ENCODE results near the gene SNRPD3.
A peak's percentile ranks its signal among the peaks of the same experiment; 100 is the strongest.

The SNRPD3 gene

GRCh38 chr22:24535348-24535747, 20.5 kb upstream of the SNRPD3 start:
- no peak for DNase-seq

GRCh38 chr22:24536089-24536488, 19.7 kb upstream of the SNRPD3 start:
- DNase-seq = no peak

- DNase-seq = no peak
Measured at GRCh38 chr22:24540470-24540869, 15.3 kb upstream of the SNRPD3 start.

DNA sequence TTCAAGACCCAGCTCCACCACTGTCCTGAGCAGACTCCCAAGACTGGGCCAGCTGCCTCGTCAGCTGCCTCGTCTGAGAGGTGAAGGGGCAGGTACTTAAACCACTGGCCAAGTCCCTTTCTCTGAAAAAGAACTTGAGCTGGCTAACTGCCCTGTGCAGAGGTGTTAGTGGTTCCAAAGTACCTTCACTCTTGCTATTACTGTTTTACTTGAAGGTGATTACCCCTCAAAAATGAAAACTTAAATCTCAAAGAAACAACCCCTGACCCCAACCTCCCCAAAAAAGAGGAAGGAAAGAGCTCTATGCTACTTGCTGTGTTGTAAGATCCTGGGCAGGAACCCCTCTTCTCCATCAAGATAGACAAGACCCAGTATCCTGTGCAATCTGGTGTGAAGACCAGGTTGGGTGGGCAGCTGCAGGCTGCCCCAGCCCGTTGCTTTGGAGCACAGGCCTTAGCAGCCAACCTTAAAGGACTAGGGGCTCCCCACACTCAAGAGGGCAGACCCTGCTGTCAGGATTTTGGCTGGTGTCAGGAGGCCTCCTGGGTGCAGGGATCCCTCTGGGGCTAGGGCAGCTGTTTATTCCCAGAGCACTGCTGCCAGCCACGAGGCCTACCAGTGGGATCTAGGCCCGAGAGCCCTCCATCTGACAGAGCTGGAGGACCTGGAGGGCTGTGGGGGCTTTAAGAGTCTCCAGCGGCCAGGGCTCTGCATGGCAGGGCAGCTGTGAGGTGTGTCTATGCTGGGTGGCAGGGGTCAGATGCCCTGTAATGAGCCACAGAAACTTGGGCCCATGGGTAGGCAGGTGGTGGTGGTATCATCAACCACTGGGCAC, 13.9 kb upstream of the SNRPD3 start:
- DNase-seq = no peak

- DNase-seq = no peak
Measured at GRCh38 chr22:24542641-24543040, 13.2 kb upstream of the SNRPD3 start.

DNA sequence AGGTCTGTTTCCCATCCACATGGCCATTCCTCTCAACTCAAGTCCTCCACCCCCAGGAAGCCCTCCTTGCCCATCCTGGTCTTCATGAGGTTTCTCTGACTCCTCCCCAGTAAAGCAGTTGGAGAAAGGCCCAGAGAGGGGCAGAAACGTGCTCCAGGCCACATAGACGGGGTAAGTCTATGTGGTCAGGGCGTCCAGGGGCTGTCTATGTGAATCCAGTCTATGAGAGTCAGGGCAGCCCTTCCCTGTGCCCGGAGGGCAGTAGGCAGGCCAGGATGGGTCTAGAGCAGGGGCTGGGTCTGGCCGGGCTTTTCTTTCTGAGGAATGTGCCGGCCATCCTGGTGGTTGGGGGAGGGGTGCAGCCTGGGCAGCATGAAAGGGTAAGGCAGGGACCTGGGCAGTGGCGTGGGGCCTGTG, 12.6 kb upstream of the SNRPD3 start:
- DNase-seq = no peak

GRCh38 chr22:24543679-24544243, 12.0 kb upstream of the SNRPD3 start:
- no peak for DNase-seq

- DNase-seq = no peak
Measured at GRCh38 chr22:24548812-24549211, 7.0 kb upstream of the SNRPD3 start.

GRCh38 chr22:24550028-24550901, 5.5 kb upstream of the SNRPD3 start:
- no peak for DNase-seq

- DNase-seq = no peak
Measured at GRCh38 chr22:24550902-24551435, 4.8 kb upstream of the SNRPD3 start.

DNA sequence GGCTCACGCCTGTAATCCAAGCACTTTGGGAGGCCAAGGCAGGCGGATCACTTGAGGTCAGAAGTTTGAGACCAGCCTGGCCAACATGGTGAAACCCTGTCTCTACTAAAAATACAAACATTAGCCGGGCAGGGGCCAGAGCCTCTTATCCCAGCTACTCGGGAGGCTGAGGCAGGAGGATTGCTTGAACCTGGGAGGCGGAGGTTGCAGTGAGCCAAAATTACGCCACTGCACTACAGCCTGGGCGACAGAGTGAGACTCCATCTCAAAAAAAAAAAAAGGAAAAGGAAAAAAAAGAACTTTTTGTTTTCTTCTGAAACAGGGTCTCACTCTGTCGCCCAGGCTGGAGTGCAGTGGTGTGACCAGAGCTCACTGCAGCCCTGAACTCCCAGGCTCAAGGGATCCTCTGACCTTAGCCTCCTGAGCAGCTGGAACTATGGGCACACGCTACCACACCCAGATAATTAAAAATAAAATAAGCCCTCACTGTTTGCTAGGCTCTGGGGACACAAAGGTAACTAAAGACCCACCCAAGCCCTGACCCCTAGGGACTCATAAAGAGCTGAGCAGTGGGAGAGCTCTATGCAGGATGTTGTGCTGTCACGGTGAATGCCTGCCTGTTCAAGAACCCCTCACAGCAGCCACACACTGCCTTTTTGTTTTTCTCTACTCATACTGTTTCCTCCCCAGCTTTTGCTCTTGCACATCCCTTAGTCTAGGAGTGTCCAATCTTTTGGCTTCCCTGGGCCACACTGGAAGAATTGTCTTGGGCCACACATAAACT, 3.1 kb upstream of the SNRPD3 start:
- peak; percentile 30 for DNase-seq

GRCh38 chr22:24553597-24554312, 2.0 kb upstream of the SNRPD3 start:
- no peak for DNase-seq

DNA sequence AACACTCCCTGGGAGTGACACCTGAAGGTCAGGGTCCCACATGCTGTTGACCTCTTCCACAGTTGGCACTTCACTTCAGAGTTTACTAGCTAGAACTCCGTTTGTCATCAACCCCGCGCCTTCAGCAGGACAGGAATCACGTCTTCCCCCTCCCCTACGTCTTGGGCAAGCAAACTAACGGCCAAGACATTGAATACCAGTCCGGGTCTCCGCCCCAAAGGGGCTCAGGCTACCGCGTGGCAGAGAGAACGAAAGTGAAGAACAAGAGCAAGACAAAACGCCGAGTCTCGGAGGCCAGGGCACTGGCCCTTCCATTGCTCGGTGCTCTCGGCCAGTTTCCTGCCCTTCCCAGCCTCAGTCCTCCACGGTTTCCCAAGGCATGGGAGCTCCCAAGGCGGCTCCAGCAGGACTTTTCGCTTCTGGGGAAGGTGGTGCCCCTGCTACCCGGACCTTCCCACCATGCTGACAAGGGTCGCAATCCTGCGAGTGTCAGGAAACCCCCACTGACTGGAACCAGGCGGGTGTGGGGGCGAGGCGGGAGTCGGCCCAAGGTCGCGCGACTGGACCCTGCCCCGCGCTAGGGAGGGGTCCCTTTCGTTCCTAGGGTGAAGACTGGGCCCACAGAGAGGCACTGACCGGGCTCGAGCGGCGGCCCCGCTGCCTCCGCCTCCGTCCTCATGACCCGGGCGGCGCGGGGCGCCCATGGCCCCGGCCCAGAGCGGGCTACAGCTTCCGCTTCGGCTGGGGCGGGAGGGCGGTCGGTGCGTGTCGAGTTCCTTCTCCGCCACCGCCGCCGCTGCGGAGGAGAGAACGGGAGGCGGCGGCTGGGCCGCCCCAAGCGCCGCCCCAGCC, 1.3 kb upstream of the SNRPD3 start, which contains the start of gene GUCD1:
TSS of gene GUCD1 (minus strand) at position 826 of the 852 bp plus-strand sequence. CDS start at position 679, 147 bp downstream.
- DNase-seq = no peak

- DNase-seq = no peak
Measured at GRCh38 chr22:24559471-24559870, 3.7 kb downstream of the SNRPD3 start.

DNA sequence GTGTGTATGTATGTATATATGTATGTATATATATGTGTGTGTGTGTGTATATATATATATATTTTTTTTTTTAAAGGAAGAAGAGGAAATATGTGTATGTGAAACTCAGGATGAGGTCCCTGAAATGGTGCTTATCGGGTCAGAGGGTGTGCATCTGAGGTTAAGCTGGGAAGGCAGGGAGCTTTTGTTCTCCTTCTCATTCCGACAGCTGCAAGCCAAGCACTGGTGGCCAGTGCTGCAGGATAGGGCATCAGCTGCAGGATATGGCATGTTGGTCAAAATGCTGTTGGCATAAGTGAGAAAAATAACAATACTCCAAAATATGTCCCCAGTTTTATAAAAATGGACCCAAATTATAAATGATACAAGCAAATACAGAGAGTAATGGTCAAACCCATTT, 7.4 kb downstream of the SNRPD3 start:
- no peak for DNase-seq

DNA sequence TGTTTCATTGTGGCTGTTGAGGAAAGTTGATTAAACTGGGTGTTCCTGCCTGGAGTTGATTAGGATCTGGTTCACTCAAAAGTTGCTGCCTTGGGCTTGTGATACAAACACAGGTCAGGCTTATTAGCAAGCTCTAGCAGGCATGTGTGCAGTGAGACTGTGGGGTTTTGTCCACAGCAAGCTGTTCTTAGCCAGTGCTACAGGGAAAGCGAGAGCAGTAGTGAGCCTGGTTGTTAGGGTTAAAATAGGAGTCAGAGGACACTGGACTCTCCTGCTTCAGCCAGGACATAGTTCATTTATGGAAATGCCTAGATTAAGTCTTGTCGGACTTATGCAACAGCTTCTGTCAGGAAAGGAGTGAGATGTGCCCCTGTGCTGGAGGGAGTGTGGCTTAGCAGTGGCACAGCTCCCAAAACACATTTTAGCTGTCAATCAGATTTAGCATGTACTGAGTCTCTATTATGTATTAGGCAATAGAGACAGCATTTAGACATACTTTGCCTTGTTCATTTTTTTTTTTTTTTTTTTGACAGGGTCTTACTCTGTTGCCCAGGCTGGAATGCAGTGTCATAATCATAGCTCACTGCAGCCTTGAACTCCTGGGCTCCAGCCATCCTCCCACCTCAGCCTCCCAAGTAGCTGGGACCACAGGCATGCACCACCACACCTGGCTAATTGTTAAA, 8.7 kb downstream of the SNRPD3 start:
- DNase-seq = no peak

DNA sequence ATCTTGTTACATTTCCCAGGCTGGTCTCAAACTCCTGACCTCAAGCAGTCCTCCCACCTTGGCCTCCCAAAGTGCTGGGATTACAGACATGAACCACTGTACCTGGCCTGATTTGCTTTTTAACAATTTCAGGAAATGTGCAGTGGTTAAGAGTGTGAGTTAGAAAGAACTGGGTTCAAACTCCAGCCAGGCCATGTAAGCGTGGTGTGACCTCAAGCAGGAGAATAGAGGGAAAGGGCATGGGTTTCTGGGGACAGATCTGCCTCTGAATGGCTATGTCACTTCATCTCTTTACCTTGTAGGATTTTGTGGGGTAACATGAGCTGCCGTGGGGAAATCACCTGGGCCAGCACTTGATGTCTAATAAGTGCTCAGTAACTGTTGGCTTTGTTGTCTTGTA, 9.3 kb downstream of the SNRPD3 start:
- no peak for DNase-seq

- DNase-seq = no peak
Measured at GRCh38 chr22:24566899-24567511, 11.2 kb downstream of the SNRPD3 start.

GRCh38 chr22:24567668-24568067, 11.9 kb downstream of the SNRPD3 start:
- DNase-seq = no peak

DNA sequence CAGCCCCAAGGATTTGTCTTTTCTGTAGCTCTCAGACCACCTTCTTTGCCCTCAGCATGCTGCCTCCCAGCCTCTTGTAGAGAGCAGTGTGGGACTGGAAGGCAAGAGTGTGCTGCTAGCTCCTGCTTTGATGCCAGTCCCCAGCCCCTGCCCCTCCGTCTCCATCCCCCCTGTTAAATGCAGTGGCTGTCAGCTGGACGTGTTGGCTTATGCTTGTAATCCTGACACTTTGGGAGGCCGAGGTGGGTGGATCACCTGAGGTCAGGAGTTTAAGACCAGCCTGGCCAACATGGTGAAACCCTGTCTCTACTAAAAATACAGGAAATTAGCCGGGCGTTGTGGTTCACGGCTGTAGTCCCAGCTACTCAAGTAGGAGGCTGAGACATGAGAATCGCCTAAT, 15.5 kb downstream of the SNRPD3 start:
- no peak for DNase-seq

Measured in NCI-H526 treated with DMSO at 0.1 percent for 48 hours (cell line).